GM12873 (cell line): Measurements from ENCODE around the gene CHST14.

Experiments used
- TF ChIP-seq, protein P1 (sequence below): IDR thresholded peaks from 2 replicates; pipeline ENCODE4 v1.5.1; 2012; ENCODE audit warnings: low read depth, mild to moderate bottlenecking, moderate library complexity, low read length, control low read depth; ENCODE audit not compliant: insufficient read depth; ENCODE audit errors: missing control alignments

The CHST14 gene

DNA sequence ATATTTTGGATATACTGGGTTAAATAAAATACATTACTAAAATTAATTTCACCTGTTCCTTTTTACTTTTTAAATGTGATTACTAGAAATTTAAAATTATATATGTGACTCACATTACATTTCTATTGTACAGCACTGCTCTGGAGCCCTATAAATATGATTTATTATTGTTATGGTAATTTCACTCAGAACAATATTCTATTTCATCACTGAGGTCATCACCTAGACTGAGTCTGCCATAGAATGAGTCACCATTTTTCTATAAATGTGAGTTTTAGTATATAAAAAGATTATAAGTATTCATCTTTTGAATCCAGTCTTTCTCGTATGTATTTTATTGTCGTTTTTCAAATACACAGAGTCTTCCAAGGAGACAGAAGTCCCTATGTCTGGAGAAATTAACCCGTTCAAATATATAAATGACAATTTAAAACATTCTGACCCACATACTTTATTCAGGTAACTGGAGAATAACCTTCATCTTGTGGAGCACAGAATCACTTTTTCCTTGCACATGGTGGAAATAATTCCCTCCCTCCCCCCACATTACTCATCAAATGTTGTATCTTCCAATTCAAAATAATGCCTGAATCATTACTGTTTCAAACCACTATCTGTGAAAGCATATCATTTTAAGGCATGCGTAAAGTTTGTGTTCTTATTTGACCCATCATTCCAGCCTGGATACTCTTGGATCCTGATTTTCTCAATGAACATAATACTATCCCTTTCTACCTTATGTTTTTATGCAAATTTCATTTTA, 30.0 kb downstream of the CHST14 start:
- TF ChIP-seq, protein P1, sequence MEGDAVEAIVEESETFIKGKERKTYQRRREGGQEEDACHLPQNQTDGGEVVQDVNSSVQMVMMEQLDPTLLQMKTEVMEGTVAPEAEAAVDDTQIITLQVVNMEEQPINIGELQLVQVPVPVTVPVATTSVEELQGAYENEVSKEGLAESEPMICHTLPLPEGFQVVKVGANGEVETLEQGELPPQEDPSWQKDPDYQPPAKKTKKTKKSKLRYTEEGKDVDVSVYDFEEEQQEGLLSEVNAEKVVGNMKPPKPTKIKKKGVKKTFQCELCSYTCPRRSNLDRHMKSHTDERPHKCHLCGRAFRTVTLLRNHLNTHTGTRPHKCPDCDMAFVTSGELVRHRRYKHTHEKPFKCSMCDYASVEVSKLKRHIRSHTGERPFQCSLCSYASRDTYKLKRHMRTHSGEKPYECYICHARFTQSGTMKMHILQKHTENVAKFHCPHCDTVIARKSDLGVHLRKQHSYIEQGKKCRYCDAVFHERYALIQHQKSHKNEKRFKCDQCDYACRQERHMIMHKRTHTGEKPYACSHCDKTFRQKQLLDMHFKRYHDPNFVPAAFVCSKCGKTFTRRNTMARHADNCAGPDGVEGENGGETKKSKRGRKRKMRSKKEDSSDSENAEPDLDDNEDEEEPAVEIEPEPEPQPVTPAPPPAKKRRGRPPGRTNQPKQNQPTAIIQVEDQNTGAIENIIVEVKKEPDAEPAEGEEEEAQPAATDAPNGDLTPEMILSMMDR = no peak

DNA sequence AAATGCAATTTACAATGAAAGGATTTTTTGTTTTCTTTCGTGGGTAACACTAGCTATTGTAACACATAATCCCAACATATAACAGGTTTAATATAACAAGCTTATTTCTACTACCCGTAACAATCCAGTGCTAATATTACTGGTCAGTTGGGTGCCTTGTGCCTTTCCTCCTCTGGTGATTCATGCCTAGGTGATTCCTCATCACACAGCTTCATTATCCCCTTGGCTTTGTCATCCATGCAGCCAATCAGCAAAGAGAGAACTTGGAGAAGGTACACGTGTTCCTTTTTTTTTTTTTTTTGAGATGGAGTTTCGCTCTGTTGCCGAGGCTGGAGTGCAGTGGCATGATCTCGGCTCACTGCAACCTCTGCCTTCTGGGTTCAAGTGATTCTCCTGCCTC, 30.7 kb downstream of the CHST14 start:
- TF ChIP-seq, protein P1 = no peak

DNA sequence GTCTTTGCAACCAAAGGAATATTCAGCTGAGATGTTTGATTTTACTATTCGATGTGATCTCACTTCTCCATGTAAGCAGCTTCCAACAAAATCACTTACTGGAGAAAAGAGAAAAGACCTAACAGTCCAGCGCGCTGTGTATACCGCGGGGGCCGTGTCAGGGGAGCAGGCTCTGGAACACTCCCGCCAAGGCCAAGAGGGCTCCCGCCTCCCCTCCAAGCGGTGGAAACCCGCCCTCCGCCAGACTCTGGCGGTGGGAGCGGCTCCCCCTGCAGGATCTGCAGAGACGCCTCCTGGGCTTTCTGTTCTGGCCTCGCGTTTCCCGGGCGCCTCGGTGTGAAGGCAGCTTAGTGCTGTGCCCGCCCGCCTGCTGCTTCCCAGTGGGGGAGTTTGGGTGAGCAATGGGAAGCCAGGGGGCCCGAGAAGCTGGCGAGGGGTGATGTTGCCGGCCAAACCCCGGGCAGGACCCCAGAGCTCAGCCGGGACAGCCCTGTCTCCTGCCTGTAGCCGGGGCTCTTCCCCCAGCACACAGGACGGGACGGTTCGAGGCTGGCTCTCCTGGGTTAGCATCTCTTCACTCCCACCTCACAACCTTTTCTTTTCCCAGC, 36.3 kb downstream of the CHST14 start:
- TF ChIP-seq, protein P1 = peak; percentile 68

DNA sequence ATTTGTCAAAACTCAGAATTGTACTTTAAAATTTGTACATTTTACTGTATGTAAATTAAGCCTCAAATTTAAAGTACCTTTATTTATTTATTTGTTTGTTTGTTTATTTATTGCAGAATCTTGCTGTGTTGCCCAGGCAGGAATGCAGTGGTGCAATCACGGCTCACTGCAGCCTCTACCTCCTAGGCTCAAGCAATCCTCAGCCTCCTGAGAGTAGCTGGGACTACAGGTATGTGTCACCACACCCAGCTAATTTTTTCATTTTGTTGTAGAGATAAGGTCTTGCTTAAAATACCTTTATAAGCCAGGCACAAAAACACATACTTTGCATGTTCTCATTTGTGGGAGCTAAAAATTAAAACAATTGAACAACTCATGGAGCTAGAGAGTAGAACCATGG, 37.4 kb downstream of the CHST14 start:
- TF ChIP-seq, protein P1 = no peak

DNA sequence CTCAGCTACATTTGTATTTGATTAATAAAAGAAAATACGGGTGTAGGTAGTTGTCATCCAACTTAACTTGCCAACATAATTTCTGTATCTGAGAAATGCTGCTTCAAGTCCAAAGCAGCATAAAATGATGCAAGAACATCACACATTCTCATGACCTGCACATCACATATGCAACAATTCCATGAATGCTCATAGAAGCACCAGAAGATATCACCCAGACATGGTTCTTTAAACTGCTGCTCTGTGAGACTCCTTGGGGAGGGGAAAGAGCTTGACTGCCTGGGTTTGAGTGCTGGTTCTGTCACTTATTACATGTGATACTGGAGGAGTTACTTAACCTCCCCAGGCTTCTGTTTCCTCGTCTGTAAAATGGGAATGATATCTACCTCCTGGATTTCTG, 39.4 kb downstream of the CHST14 start:
- TF ChIP-seq, protein P1 = no peak

DNA sequence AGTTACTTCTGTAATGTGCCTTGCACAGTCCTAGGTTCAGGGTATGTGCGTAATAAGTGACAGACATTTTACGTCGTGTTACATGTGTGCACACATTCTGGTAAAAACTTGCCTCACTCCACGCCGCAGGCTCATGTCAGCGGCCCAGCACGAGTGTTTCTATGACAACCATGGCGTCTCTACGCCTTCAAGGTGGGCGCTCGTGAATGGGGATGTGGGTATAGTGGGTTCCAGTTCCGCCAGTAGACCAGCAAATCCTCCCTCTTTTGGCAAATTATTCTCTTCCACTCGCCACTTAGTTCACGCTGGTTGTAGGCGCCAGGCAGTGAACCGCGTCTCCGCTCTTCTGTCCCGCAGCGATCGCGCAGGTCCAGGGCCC, 40.3 kb downstream of the CHST14 start:
- TF ChIP-seq, protein P1 = no peak

DNA sequence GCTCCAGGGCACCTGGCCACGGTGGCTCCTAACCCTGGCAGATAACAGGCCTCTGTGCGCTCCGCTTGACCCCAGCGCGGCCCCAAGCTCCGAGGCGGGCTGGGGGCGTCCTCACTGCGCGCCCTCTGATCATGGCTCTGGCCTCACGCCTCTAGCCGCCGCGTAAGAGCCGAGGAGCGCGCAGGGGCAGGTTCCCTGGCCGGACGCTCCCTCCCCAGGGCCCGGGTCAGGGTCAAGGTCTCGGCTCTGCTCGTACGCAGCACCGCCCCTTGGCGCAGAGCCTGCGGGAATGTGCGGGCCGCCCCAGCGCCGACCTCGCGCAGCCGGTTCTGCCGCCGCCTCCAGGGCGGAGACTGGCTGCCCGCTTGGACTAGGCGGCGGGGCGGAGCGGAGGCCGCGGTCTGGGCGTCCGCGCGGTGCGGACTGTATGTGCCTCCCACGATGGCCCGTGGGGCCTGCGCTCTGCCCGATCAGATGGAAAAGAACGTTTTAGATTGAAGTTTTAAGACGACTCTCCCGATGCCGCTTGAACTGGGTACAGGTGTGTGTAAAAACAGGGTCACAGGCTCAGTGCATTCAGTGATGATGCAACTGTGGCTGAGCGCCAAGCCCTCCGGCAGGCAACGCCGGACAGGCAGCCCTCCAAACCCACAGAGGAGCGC, 40.8 kb downstream of the CHST14 start:
- TF ChIP-seq, protein P1 = no peak
